Measurements from ENCODE around the gene LRMDA.

- TF ChIP-seq, protein P1, sequence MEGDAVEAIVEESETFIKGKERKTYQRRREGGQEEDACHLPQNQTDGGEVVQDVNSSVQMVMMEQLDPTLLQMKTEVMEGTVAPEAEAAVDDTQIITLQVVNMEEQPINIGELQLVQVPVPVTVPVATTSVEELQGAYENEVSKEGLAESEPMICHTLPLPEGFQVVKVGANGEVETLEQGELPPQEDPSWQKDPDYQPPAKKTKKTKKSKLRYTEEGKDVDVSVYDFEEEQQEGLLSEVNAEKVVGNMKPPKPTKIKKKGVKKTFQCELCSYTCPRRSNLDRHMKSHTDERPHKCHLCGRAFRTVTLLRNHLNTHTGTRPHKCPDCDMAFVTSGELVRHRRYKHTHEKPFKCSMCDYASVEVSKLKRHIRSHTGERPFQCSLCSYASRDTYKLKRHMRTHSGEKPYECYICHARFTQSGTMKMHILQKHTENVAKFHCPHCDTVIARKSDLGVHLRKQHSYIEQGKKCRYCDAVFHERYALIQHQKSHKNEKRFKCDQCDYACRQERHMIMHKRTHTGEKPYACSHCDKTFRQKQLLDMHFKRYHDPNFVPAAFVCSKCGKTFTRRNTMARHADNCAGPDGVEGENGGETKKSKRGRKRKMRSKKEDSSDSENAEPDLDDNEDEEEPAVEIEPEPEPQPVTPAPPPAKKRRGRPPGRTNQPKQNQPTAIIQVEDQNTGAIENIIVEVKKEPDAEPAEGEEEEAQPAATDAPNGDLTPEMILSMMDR (IDR thresholded peaks at IDR 0.05): no peak
- TF ChIP-seq EP300 (IDR thresholded peaks at IDR 0.05): no peak
Measured at GRCh38 chr10:76024460-76025123, 593.2 kb downstream of the LRMDA start.
